ENCODE data around the gene HAUS3.

- TF ChIP-seq CTCF (conservative IDR thresholded peaks at IDR 0.05; ENCODE audit: low read length) (no peak), EZH2phosphoT487 (IDR thresholded peaks at IDR 0.05; ENCODE audit: borderline replicate concordance, low read depth, low read length) (no peak)
Measured at GRCh38 chr4:2231082-2231481, 10.8 kb downstream of the HAUS3 start.

Data from OCI-LY7 (cell line).